ENCODE results near the gene YY1.
"Not testable (repeated sequence)": the region's sequence is repeated elsewhere in the genome, so short reads cannot be mapped to it uniquely, and the experiment has no call there.

The YY1 gene

GRCh38 chr14:100294963-100295330 is 56.0 kb downstream of the YY1 start:
- CTCF ChIA-PET = interaction anchor here (0.9 to 3.5 kb wide), 3 partner anchors 10 to 346 kb away, joined by 3 to 17 read pairs (median 3); no protein-coding TSS in a partner anchor
- Mint-ChIP-seq H3K36me3 (no peaks in the 10 kb centered on the region), H3K4me3 (no peak overlapping the region), H3K27ac (no peak overlapping the region), H3K9me3 (no peaks in the 10 kb centered on the region), H3K27me3 (peaks cover 18% of the 10 kb centered on the region), H3K4me1 (peaks cover 4% of the 10 kb centered on the region)
- DNase-seq = peak; percentile 13

- peaks cover 18% of the 10 kb centered on the region for H3K27me3 Mint-ChIP-seq
- no peak overlapping the region for H3K4me3 Mint-ChIP-seq
- H3K36me3 Mint-ChIP-seq = no peaks in the 10 kb centered on the region
- DNase-seq = peak; percentile 3
- no peak overlapping the region for H3K27ac Mint-ChIP-seq
- H3K4me1 Mint-ChIP-seq = peaks cover 4% of the 10 kb centered on the region
- CTCF ChIA-PET = interaction anchor here (0.9 to 3.5 kb wide), 3 partner anchors 11 to 347 kb away, joined by 3 to 17 read pairs (median 3); no protein-coding TSS in a partner anchor
- H3K9me3 Mint-ChIP-seq = no peaks in the 10 kb centered on the region
Observed at GRCh38 chr14:100295376-100296105, 56.6 kb downstream of the YY1 start.

GRCh38 chr14:100296106-100296651 is 57.2 kb downstream of the YY1 start:
- DNase-seq = peak; percentile 7
- Mint-ChIP-seq H3K9me3 (no peaks in the 10 kb centered on the region), H3K27ac (no peak overlapping the region), H3K4me3 (no peak overlapping the region), H3K4me1 (no peaks in the 10 kb centered on the region), H3K36me3 (no peaks in the 10 kb centered on the region), H3K27me3 (peaks cover 18% of the 10 kb centered on the region)
- CTCF ChIA-PET = interaction anchor here (3.5 kb wide), 1 partner anchor 11 kb away, joined by 17 read pairs; no protein-coding TSS in a partner anchor

GRCh38 chr14:100296729-100297128 is 57.8 kb downstream of the YY1 start:
- H3K4me1 Mint-ChIP-seq, H3K4me3 Mint-ChIP-seq, H3K9me3 Mint-ChIP-seq, CTCF ChIA-PET, H3K36me3 Mint-ChIP-seq, H3K27ac Mint-ChIP-seq: not testable (repeated sequence)
- H3K27me3 Mint-ChIP-seq = peaks cover 18% of the 10 kb centered on the region
- DNase-seq = peak; percentile 16

GRCh38 chr14:100297320-100298300 is 58.7 kb downstream of the YY1 start:
- no peaks in the 10 kb centered on the region for H3K36me3 Mint-ChIP-seq
- peaks cover 1% of the 10 kb centered on the region for H3K4me1 Mint-ChIP-seq
- CTCF ChIA-PET = interaction anchor here (0.5 to 1.2 kb wide), 2 partner anchors 10 to 351 kb away, joined by 3 to 4 read pairs; no protein-coding TSS in a partner anchor
- no peaks in the 10 kb centered on the region for H3K9me3 Mint-ChIP-seq
- no peak for DNase-seq
- H3K27me3 Mint-ChIP-seq = peaks cover 19% of the 10 kb centered on the region
- H3K4me3 Mint-ChIP-seq = no peak overlapping the region
- no peak overlapping the region for H3K27ac Mint-ChIP-seq

- DNase-seq = no peak
- H3K36me3 Mint-ChIP-seq = no peaks in the 10 kb centered on the region
- no peak overlapping the region for H3K4me3 Mint-ChIP-seq
- H3K9me3 Mint-ChIP-seq = no peaks in the 10 kb centered on the region
- CTCF ChIA-PET = interaction anchor here (1.2 kb wide), 1 partner anchor 11 kb away, joined by 3 read pairs; no protein-coding TSS in a partner anchor
- no peak overlapping the region for H3K27ac Mint-ChIP-seq
- H3K27me3 Mint-ChIP-seq = peaks cover 30% of the 10 kb centered on the region
- peaks cover 3% of the 10 kb centered on the region for H3K4me1 Mint-ChIP-seq
Observed at GRCh38 chr14:100298551-100299237, 59.8 kb downstream of the YY1 start.

GRCh38 chr14:100299238-100299560 is 60.3 kb downstream of the YY1 start:
- Mint-ChIP-seq H3K27ac (no peak overlapping the region), H3K9me3 (no peaks in the 10 kb centered on the region), H3K36me3 (no peaks in the 10 kb centered on the region), H3K27me3 (peaks cover 35% of the 10 kb centered on the region), H3K4me3 (no peak overlapping the region), H3K4me1 (peaks cover 3% of the 10 kb centered on the region)
- no peak for DNase-seq
- CTCF ChIA-PET = no interaction called here

GRCh38 chr14:100302616-100303015 is 63.7 kb downstream of the YY1 start:
- CTCF ChIA-PET = interaction anchor here (0.7 to 1.7 kb wide), 3 partner anchors 9 to 75 kb away, joined by 4 to 13 read pairs (median 6); no protein-coding TSS in a partner anchor
- Mint-ChIP-seq H3K36me3 (peaks cover 1% of the 10 kb centered on the region), H3K4me3 (no peak overlapping the region), H3K9me3 (no peaks in the 10 kb centered on the region), H3K27ac (no peak overlapping the region), H3K4me1 (peaks cover 18% of the 10 kb centered on the region), H3K27me3 (peaks cover 67% of the 10 kb centered on the region)
- no peak for DNase-seq

GRCh38 chr14:100303179-100303578 is 64.2 kb downstream of the YY1 start:
- H3K4me1 Mint-ChIP-seq = peaks cover 19% of the 10 kb centered on the region

GRCh38 chr14:100303925-100304324 is 65.0 kb downstream of the YY1 start:
- CTCF ChIA-PET = interaction anchor here (1.3 to 1.7 kb wide), 2 partner anchors 10 to 37 kb away, joined by 3 to 6 read pairs; no protein-coding TSS in a partner anchor
- H3K27me3 Mint-ChIP-seq = peaks cover 69% of the 10 kb centered on the region
- no peak overlapping the region for H3K27ac Mint-ChIP-seq
- H3K9me3 Mint-ChIP-seq = no peaks in the 10 kb centered on the region
- H3K36me3 Mint-ChIP-seq = peaks cover 1% of the 10 kb centered on the region
- H3K4me3 Mint-ChIP-seq = no peak overlapping the region
- DNase-seq = no peak
- H3K4me1 Mint-ChIP-seq = peaks cover 19% of the 10 kb centered on the region

More at GRCh38 chr14:100303179-100303578, 64.2 kb downstream of the YY1 start:
- CTCF ChIA-PET = interaction anchor here (0.7 to 1.7 kb wide), 4 partner anchors 9 to 74 kb away, joined by 3 to 13 read pairs (median 5); no protein-coding TSS in a partner anchor
- DNase-seq = peak; percentile 38
- H3K27me3 Mint-ChIP-seq = peaks cover 68% of the 10 kb centered on the region
- H3K9me3 Mint-ChIP-seq = no peaks in the 10 kb centered on the region
- H3K4me3 Mint-ChIP-seq = no peak overlapping the region
- peaks cover 1% of the 10 kb centered on the region for H3K36me3 Mint-ChIP-seq
- no peak overlapping the region for H3K27ac Mint-ChIP-seq

GRCh38 chr14:100304825-100305323 is 65.9 kb downstream of the YY1 start:
- Mint-ChIP-seq H3K27ac (no peak overlapping the region), H3K4me3 (peak overlapping the region; percentile 74), H3K36me3 (peaks cover 1% of the 10 kb centered on the region), H3K4me1 (peaks cover 19% of the 10 kb centered on the region), H3K9me3 (no peaks in the 10 kb centered on the region), H3K27me3 (peaks cover 72% of the 10 kb centered on the region)
- CTCF ChIA-PET = no interaction called here
- DNase-seq = peak; percentile 37

- no peaks in the 10 kb centered on the region for H3K9me3 Mint-ChIP-seq
- peaks cover 1% of the 10 kb centered on the region for H3K36me3 Mint-ChIP-seq
- no peak overlapping the region for H3K27ac Mint-ChIP-seq
- peaks cover 19% of the 10 kb centered on the region for H3K4me1 Mint-ChIP-seq
- peaks cover 78% of the 10 kb centered on the region for H3K27me3 Mint-ChIP-seq
- peak; percentile 55 for DNase-seq
- CTCF ChIA-PET = no interaction called here
- H3K4me3 Mint-ChIP-seq = peak overlapping the region; percentile 74
Observed at GRCh38 chr14:100305324-100306100, 66.6 kb downstream of the YY1 start.

Data from activated naive CD4-positive, alpha-beta T cell treated with anti-CD3 and anti-CD28 coated beads, Interleukin-2, amount 10 ng/mL, durations not matched to agents 7 days and 5 days (primary cell).